ENCODE results near the gene TGFBR3L. TPM values are rescaled to one million over a fixed set of nuclear protein-coding genes. Genes with fewer than 3 reads are reported as not detected.
"Not testable (repeated sequence)": the region's sequence is repeated elsewhere in the genome, so short reads cannot be mapped to it uniquely, and the experiment has no call there.

The TGFBR3L gene
- total RNA-seq, 2 donors from 2014 or later: 9.9 TPM; not detected in 1

GRCh38 chr19:7915250-7916102, 846 bp downstream of the TGFBR3L start:
- no peak overlapping the region for H3K4me3 ChIP-seq
- no peak for ATAC-seq
- peaks cover 22 to 23% of the 10 kb centered on the region in 2 donors for H3K36me3 ChIP-seq (replicated peaks in 1 of 2; ENCODE audit: insufficient read depth in 1 of 2, low read depth in 2 of 2)
- intact Hi-C loops (cut with DNase I): no loop called here
- no peak overlapping the region for H3K27ac ChIP-seq
- TF ChIP-seq POLR2A (IDR thresholded peaks at IDR 0.05) (no peak), CTCF (IDR thresholded peaks at IDR 0.05) (no peak)
- peak in 1 of 4 donors; percentile 10 for DNase-seq
- peaks cover 45% of the 10 kb centered on the region for H3K4me1 ChIP-seq
- peaks cover 0 to 18% of the 10 kb centered on the region in 2 donors for H3K27me3 ChIP-seq
- whole genome bisulfite sequencing, 2 donors: 37 to 39% methylated on average over 18 to 24 of the region's 24 CpGs
- H3K9me3 ChIP-seq: no peaks in the 10 kb centered on the region

- Histone ChIP-seq H3K4me1 (peaks cover 51% of the 10 kb centered on the region), H3K9me3 (no peaks in the 10 kb centered on the region), H3K27me3 (peaks cover 0 to 18% of the 10 kb centered on the region in 2 donors), H3K27ac (no peak overlapping the region), H3K36me3 (replicated peaks in 1 of 2; ENCODE audit: insufficient read depth in 1 of 2, low read depth in 2 of 2) (peaks cover 15% of the 10 kb centered on the region in 2 donors), H3K4me3 (no peak overlapping the region)
- WGBS, 2 donors: 0 to 1% methylated on average over 2 to 102 of the region's 104 CpGs
- DNase-seq (peak in 1 of 4 donors; percentile 38), ATAC-seq (no peak)
- intact Hi-C loops (cut with DNase I): no loop called here
- TF ChIP-seq POLR2A (IDR thresholded peaks at IDR 0.05) (no peak), CTCF (IDR thresholded peaks at IDR 0.05) (no peak)
These were observed 1.7 kb downstream of the TGFBR3L start for GRCh38 chr19:7916103-7916954.

DNA sequence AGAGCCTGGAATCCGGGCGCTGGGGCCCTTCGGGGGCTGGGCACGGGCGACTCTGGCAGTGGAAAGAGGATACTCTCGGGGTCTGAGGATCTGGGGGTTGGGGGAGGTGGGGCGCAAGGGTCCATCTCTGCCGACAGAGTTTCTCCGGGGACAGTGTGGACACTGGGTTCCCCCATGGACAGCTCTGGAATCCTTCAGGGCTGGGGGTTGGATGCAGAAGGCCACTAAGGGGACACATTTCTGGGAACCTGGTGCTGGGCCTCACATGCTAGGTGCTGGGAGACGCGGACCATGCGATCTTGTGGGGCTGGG, 2.3 kb downstream of the TGFBR3L start:
- Histone ChIP-seq H3K27ac (no peak overlapping the region), H3K27me3 (peaks cover 0 to 18% of the 10 kb centered on the region in 2 donors), H3K4me1 (peaks cover 57% of the 10 kb centered on the region), H3K36me3 (replicated peaks in 1 of 2; ENCODE audit: insufficient read depth in 1 of 2, low read depth in 2 of 2) (peaks cover 9% of the 10 kb centered on the region in 2 donors), H3K4me3 (no peak overlapping the region), H3K9me3 (no peaks in the 10 kb centered on the region)
- DNase-seq (no peak), ATAC-seq (no peak)
- intact Hi-C loops (cut with DNase I): no loop called here
- TF ChIP-seq CTCF (IDR thresholded peaks at IDR 0.05): no peak
- no peak for TF ChIP-seq POLR2A (IDR thresholded peaks at IDR 0.05)
- 11% methylated on average over 12 of the region's 12 CpGs; no CpG with 5 or more reads in 1 of the 2 donors for whole genome bisulfite sequencing, 2 donors

DNA sequence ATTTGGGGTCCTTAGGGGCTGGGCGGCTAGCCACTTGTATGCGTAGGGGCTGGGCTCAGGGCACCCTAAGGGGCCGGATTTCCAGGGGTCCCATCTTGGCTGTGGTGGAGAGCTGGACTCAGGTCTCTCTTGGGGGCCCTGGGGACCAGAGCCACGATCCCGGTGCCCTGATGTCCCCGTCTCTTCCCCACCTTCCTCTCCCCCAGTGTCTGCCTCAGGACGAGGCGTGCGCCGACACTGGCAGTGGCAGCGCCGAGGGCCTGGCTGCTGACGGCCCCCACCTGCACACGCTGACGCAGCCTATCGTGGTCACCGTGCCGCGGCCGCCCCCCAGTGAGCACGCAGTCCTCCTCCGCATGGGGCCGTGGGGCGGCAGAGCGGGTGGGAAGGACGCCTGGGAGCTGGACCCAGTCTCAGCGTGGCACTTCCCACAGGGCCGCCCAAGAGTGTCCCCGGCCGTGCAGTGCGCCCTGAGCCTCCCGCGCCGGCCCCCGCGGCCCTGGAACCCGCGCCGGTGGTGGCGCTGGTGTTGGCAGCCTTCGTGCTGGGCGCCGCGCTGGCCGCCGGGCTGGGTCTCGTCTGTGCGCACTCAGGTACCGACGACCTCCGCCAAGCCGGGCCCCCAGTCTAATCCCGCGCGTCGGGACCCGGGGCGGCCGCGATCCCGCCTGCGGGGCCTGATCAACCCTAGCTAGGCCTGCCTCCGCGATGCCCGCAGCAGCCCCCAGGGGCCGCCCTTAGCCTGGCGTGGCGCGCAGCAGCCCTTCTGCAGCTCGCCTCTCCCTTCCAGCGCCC, 2.8 kb downstream of the TGFBR3L start:
- 3 to 6% methylated on average over 3 to 57 of the region's 71 CpGs for WGBS, 2 donors
- intact Hi-C loops (cut with DNase I): no loop called here
- Histone ChIP-seq H3K9me3 (no peaks in the 10 kb centered on the region), H3K4me3 (no peak overlapping the region), H3K27ac (no peak overlapping the region), H3K27me3 (peaks cover 0 to 18% of the 10 kb centered on the region in 2 donors), H3K4me1 (peaks cover 57% of the 10 kb centered on the region), H3K36me3 (replicated peaks in 1 of 2; ENCODE audit: insufficient read depth in 1 of 2, low read depth in 2 of 2) (peaks cover 3 to 4% of the 10 kb centered on the region in 2 donors)
- TF ChIP-seq POLR2A (IDR thresholded peaks at IDR 0.05): no peak
- peak in 6 of 7 experiments; percentile 24 to 55 (median 38) for TF ChIP-seq CTCF (IDR thresholded peaks at IDR 0.05)
- no peak for ATAC-seq
- DNase-seq: peak; percentile 48 to 65 (median 55)

GRCh38 chr19:7918062-7918614, 3.5 kb downstream of the TGFBR3L start:
- ATAC-seq; H3K27ac ChIP-seq; H3K4me3 ChIP-seq; H3K9me3 ChIP-seq; H3K36me3 ChIP-seq (replicated peaks in 1 of 2; ENCODE audit: insufficient read depth in 1 of 2, low read depth in 2 of 2); DNase-seq; intact Hi-C loops (cut with DNase I): not testable (repeated sequence)
- WGBS, 2 donors: 44 to 52% methylated on average over 29 of the region's 29 CpGs
- peaks cover 0 to 18% of the 10 kb centered on the region in 2 donors for H3K27me3 ChIP-seq
- H3K4me1 ChIP-seq: peaks cover 57% of the 10 kb centered on the region

Data from body of pancreas (tissue), 4 donors.